ENCODE data around the gene HIPK4. TPM values are rescaled to one million over a fixed set of nuclear protein-coding genes. Genes with fewer than 3 reads are reported as not detected.

HIPK4 gene
- total and polyA plus RNA-seq, 2 of the 8 experiments (the other 6 are each of a cell fraction or from before 2014, with no cell fraction given): 0.15 to 0.57 TPM

GRCh38 chr19:40416918-40417642, 27.1 kb upstream of the HIPK4 start (continued):
- TF ChIP-seq SIX5 (IDR thresholded peaks at IDR 0.05; ENCODE audit: low read depth, low read length) (no peak), SP2 (IDR thresholded peaks at IDR 0.05; ENCODE audit: low read length) (no peak), EGR1 (IDR thresholded peaks at IDR 0.05; ENCODE audit: borderline replicate concordance, low read depth, low read length) (no peak), RNF2 (IDR thresholded peaks at IDR 0.05; ENCODE audit: borderline replicate concordance, low read depth, low read length, missing control alignments, poor library complexity, severe bottlenecking) (no peak), TAF1 (IDR thresholded peaks at IDR 0.05; ENCODE audit: low read depth, low read length) (no peak), SP4 (IDR thresholded peaks at IDR 0.05; ENCODE audit: low read length) (no peak), SP1 (IDR thresholded peaks at IDR 0.05; ENCODE audit: low read depth, low read length) (no peak)

All from H1 (cell line).